Activated CD8-positive, alpha-beta memory T cell treated with anti-CD3 and anti-CD28 coated beads for 36 hours (primary cell): Measurements from ENCODE around the gene UBALD1. TPM values are rescaled to one million over a fixed set of nuclear protein-coding genes. Genes with fewer than 3 reads are reported as not detected.
"Not testable (repeated sequence)": the region's sequence is repeated elsewhere in the genome, so short reads cannot be mapped to it uniquely, and the experiment has no call there.

Source experiments
- CTCF ChIA-PET: fragments of 350-600 bp; sonication (Branson Sonifier 250); formaldehyde crosslinking; loops from one replicate; lab custom pipeline; 2021; ENCODE audit warnings: antibody characterized with exemption; lab: Charles Lee
- POLR2A ChIA-PET: fragments of 350-600 bp; sonication (Branson Sonifier 250); formaldehyde crosslinking; loops from one replicate; lab custom pipeline; 2021; ENCODE audit warnings: antibody characterized with exemption; lab: Charles Lee
- total RNA-seq, 2 experiments: library from RNA; stranded (reverse); gene quantifications; one replicate each; pipeline ENCODE4 v1.2.3, GENCODE V29; 2021

Gene UBALD1
- total RNA-seq: 10 to 100 TPM; 19.5 to 21.0 TPM

- POLR2A ChIA-PET: interaction anchor here (1.0 to 3.3 kb wide), 3 partner anchors 10 to 120 kb away, joined by 3 to 22 read pairs (median 4); partner anchors contain the start of genes ANKS3, DNAAF8 and MGRN1
- CTCF ChIA-PET: interaction anchor here (1.0 to 2.5 kb wide), 2 partner anchors 10 to 50 kb away, joined by 3 to 14 read pairs; partner anchors contain the start of gene MGRN1
Measured at GRCh38 chr16:4614571-4615383, at the start of gene UBALD1. Gene UBALD1 (minus strand): TSS chr16:4614888. CDS start chr16:4614797, 91 bp downstream.

GRCh38 chr16:4663777-4664465 is 49.2 kb upstream of the UBALD1 start:
- CTCF ChIA-PET: interaction anchor here (0.6 to 0.9 kb wide), 2 partner anchors 32 to 342 kb away, joined by 3 read pairs; no protein-coding TSS in a partner anchor
- POLR2A ChIA-PET: interaction anchor here (0.6 to 0.8 kb wide), 2 partner anchors 11 to 13 kb away, joined by 4 to 7 read pairs; no protein-coding TSS in a partner anchor

- CTCF ChIA-PET: no interaction called here
- POLR2A ChIA-PET: no interaction called here
Measured at GRCh38 chr16:4663465-4663776, 48.7 kb upstream of the UBALD1 start.

GRCh38 chr16:4661661-4662060 is 47.0 kb upstream of the UBALD1 start:
- ChIA-PET POLR2A (no interaction called here), CTCF (interaction anchor here (0.8 kb wide), 1 partner anchor 11 kb away, joined by 3 read pairs; no protein-coding TSS in a partner anchor)

- POLR2A ChIA-PET: no interaction called here
- CTCF ChIA-PET: interaction anchor here (0.9 to 1.5 kb wide), 3 partner anchors 10 to 36 kb away, joined by 3 read pairs; partner anchors contain the start of gene MGRN1
Measured at GRCh38 chr16:4660454-4661007, 45.8 kb upstream of the UBALD1 start.

GRCh38 chr16:4659363-4660353 is 45.0 kb upstream of the UBALD1 start:
- ChIA-PET POLR2A (no interaction called here), CTCF (interaction anchor here (0.9 to 1.5 kb wide), 3 partner anchors 9 to 35 kb away, joined by 3 read pairs; partner anchors contain the start of gene MGRN1)

GRCh38 chr16:4656695-4657686 is 42.3 kb upstream of the UBALD1 start:
- ChIA-PET POLR2A (interaction anchor here (0.6 kb wide), 1 partner anchor 7 kb away, joined by 4 read pairs; no protein-coding TSS in a partner anchor), CTCF (no interaction called here)

- ChIA-PET CTCF (no interaction called here), POLR2A (no interaction called here)
Measured at GRCh38 chr16:4656221-4656620, 41.5 kb upstream of the UBALD1 start.

- POLR2A ChIA-PET: no interaction called here
- CTCF ChIA-PET: no interaction called here
Measured at GRCh38 chr16:4655801-4656200, 41.1 kb upstream of the UBALD1 start.

- CTCF ChIA-PET: no interaction called here
- POLR2A ChIA-PET: no interaction called here
Measured at GRCh38 chr16:4654964-4655590, 40.4 kb upstream of the UBALD1 start.

- CTCF ChIA-PET: no interaction called here
- POLR2A ChIA-PET: no interaction called here
Measured at GRCh38 chr16:4654011-4654963, 39.6 kb upstream of the UBALD1 start.

- ChIA-PET POLR2A (no interaction called here), CTCF (no interaction called here)
Measured at GRCh38 chr16:4652561-4652960, 37.9 kb upstream of the UBALD1 start.

- POLR2A ChIA-PET: no interaction called here
- CTCF ChIA-PET: interaction anchor here (1.7 kb wide), 1 partner anchor 31 kb away, joined by 4 read pairs; no protein-coding TSS in a partner anchor
Measured at GRCh38 chr16:4651827-4652226, 37.1 kb upstream of the UBALD1 start.

- POLR2A ChIA-PET: not testable (repeated sequence)
- CTCF ChIA-PET: interaction anchor here (0.7 to 1.7 kb wide), 10 partner anchors 10 to 118 kb away, joined by 3 to 4 read pairs (median 3); no protein-coding TSS in a partner anchor
Measured at GRCh38 chr16:4650443-4651074, 35.9 kb upstream of the UBALD1 start.
